Stimulated activated effector memory CD8-positive, alpha-beta T cell treated with anti-CD3 and anti-CD28 coated beads, Interleukin-12 subunit alpha, Interleukin-12 subunit beta, amount 100 ng/mL, for 72 hours (primary cell): ENCODE data around the gene SYTL3.
"Not testable (repeated sequence)": the region's sequence is repeated elsewhere in the genome, so short reads cannot be mapped to it uniquely, and the experiment has no call there.

Source experiments
- ATAC-seq: fragments of 150-1000 bp; cut with Tn5 transposase; 2 replicates; pipeline ENCODE4 v1.10.0; 2021
- DNase-seq, 2 donors: peaks; one replicate each; pipeline ENCODE4 v3.0.0; 2021 to 2022; ENCODE audit warnings: low spot score in 2 of 2
- H3K27ac Mint-ChIP-seq: one replicate; pipeline ENCODE4 v1.8.0; 2022; ENCODE audit warnings: mild to moderate bottlenecking, mixed read lengths
- H3K36me3 Mint-ChIP-seq: one replicate; pipeline ENCODE4 v1.8.0; 2022; ENCODE audit warnings: mild to moderate bottlenecking, mixed read lengths
- H3K4me1 Mint-ChIP-seq: one replicate; pipeline ENCODE4 v1.8.0; 2022; ENCODE audit warnings: mixed read lengths
- H3K4me3 Mint-ChIP-seq: one replicate; pipeline ENCODE4 v1.8.0; 2022; ENCODE audit warnings: mild to moderate bottlenecking, mixed read lengths
- H3K9me3 Mint-ChIP-seq: one replicate; pipeline ENCODE4 v1.8.0; 2022; ENCODE audit warnings: mixed read lengths

The SYTL3 gene

DNA sequence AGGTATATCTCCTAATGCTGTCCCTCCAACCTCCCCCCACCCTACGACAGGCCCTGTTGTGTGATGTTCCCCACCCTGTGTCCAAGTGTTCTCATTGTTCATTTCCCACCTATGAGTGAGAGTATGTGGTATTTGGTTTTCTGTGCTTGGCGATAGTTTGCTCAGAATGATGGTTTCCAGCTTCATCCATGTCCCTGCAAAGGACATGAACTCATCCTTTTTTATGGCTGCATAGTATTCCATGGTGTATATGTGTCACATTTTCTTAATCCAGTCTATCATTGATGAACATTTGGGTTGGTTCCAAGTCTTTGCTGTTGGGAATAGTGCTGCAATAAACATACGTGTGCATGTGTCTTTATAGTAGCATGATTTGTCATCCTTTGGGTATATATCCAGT, 35.2 kb upstream of the SYTL3 start:
- H3K27ac Mint-ChIP-seq = not testable (repeated sequence)
- peaks cover 37% of the 10 kb centered on the region for H3K4me1 Mint-ChIP-seq
- peaks cover 90% of the 10 kb centered on the region for H3K36me3 Mint-ChIP-seq

DNA sequence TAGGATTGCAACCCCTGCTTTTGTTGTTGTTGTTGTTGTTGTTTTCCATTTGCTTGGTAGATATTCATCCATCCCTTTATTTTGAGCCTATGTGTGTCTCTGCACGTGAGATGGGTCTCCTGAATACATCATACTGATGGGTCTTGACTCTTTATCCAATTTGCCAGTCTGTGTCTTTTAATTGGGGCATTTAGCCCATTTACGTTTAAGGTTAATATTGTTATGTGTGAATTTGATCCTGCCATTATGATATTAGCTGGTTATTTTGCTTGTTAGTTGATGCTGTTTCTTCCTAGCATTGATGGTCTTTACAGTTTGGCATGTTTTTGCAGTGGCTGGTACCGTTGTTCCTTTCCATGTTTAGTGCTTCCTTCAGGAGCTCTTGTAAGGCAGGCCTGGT, 31.6 kb upstream of the SYTL3 start:
- not testable (repeated sequence) for H3K4me3 Mint-ChIP-seq, DNase-seq, ATAC-seq, H3K9me3 Mint-ChIP-seq
- Mint-ChIP-seq H3K36me3 (peaks cover 93% of the 10 kb centered on the region), H3K27ac (peak overlapping the region; percentile 24), H3K4me1 (peaks cover 56% of the 10 kb centered on the region)

More for the DNA sequence above, 35.2 kb upstream of the SYTL3 start:
- not testable (repeated sequence) for DNase-seq, ATAC-seq, H3K4me3 Mint-ChIP-seq, H3K9me3 Mint-ChIP-seq

- peaks cover 93% of the 10 kb centered on the region for H3K36me3 Mint-ChIP-seq
- ATAC-seq (no peak), DNase-seq (no peak)
- H3K4me3 Mint-ChIP-seq = no peak overlapping the region
- H3K27ac Mint-ChIP-seq = peak overlapping the region; percentile 82
- H3K9me3 Mint-ChIP-seq = no peaks in the 10 kb centered on the region
- peaks cover 61% of the 10 kb centered on the region for H3K4me1 Mint-ChIP-seq
Observed at GRCh38 chr6:158619922-158620801, 29.7 kb upstream of the SYTL3 start.

DNA sequence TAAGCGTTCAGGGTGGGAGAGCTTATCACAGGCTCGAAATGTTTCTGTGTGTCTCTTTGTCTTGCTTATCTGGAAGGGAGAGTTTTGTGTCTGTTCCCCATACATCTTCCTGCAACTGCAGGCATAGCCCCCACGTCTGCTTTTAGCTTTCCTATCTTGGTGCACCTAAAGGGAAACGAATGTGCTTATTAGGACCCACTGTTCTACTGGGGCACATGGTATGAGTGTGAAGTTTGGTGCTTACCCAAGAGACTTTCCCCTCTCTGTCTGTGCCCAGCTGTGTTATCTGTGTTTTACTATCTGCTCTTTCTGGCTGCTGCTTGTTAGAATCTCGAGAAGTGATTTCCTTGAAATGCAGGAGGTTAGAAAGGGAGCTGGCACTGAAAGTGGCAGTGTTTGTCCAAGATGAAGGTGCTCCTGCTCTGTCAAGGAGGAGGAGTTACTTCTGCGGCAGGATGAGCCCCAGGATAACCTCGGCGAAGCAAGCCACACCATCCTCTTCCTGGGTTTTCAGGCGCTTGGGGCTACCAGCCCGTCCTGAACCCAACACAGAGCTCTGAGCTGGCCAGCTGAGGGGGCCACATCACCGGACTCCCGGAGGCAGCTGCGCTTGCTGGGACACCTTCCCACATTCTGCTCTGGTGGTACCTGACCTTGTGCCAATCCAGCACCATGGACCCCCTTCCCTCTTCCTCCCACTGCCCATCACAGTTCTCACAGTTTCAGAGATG, 28.7 kb upstream of the SYTL3 start:
- Mint-ChIP-seq H3K36me3 (peaks cover 93% of the 10 kb centered on the region), H3K9me3 (no peaks in the 10 kb centered on the region), H3K4me1 (peaks cover 67% of the 10 kb centered on the region), H3K4me3 (no peak overlapping the region), H3K27ac (peak overlapping the region; percentile 82)
- ATAC-seq (no peak), DNase-seq (no peak)

DNA sequence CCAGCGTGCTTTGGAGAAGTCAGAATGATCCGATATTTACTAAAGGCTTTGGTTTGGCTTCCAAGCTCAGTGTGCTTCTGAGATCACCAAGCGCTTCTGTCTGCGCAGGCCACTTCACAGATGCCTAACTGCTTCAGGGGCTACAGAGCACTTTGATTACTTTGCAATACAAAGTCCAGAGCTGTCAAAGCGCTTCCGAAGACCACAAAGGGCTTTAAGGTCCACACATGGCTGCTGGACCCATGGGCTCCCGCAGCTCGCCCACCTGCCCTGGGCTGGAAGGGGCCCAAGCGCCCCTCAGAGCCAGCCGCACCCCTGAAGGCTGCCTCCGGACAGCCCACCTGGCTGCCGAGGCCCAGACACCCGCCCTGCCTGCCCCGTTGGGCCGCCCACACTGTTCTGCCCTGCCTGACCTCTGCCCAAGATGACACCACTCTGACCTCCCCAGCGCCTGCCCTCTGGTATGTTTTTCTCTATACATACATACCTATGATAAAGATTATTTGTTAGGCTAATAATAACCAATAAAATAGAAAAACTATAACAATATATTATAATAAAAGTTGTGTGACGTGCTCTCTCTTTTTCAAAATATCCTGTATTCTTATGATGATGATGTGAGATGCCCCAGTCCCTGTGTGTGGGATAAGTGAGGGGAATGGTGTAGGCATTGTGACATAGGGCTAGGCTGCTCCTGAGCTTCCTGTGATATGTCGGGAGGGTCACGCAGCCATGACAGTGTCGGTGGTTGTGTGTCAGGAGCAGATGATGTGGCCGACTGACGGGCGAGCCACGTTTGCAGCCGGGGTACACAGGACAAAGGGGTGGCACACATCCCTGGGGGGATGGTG, 27.9 kb upstream of the SYTL3 start:
- Mint-ChIP-seq H3K4me3 (no peak overlapping the region), H3K36me3 (peaks cover 93% of the 10 kb centered on the region), H3K9me3 (no peaks in the 10 kb centered on the region), H3K4me1 (peaks cover 69% of the 10 kb centered on the region), H3K27ac (peak overlapping the region; percentile 82)
- ATAC-seq = no peak
- DNase-seq = no peak

GRCh38 chr6:158622545-158623190, 27.2 kb upstream of the SYTL3 start:
- no peaks in the 10 kb centered on the region for H3K9me3 Mint-ChIP-seq
- H3K4me1 Mint-ChIP-seq = peaks cover 69% of the 10 kb centered on the region
- H3K36me3 Mint-ChIP-seq = peaks cover 93% of the 10 kb centered on the region
- no peak for DNase-seq
- peak overlapping the region; percentile 84 for H3K27ac Mint-ChIP-seq
- peak; percentile 59 for ATAC-seq
- H3K4me3 Mint-ChIP-seq = no peak overlapping the region

- peaks cover 92% of the 10 kb centered on the region for H3K36me3 Mint-ChIP-seq
- peak overlapping the region; percentile 84 for H3K27ac Mint-ChIP-seq
- H3K9me3 Mint-ChIP-seq = no peaks in the 10 kb centered on the region
- H3K4me3 Mint-ChIP-seq = no peak overlapping the region
- peaks cover 66% of the 10 kb centered on the region for H3K4me1 Mint-ChIP-seq
- DNase-seq = no peak
- ATAC-seq = no peak
Observed at GRCh38 chr6:158624684-158625682, 24.9 kb upstream of the SYTL3 start.

DNA sequence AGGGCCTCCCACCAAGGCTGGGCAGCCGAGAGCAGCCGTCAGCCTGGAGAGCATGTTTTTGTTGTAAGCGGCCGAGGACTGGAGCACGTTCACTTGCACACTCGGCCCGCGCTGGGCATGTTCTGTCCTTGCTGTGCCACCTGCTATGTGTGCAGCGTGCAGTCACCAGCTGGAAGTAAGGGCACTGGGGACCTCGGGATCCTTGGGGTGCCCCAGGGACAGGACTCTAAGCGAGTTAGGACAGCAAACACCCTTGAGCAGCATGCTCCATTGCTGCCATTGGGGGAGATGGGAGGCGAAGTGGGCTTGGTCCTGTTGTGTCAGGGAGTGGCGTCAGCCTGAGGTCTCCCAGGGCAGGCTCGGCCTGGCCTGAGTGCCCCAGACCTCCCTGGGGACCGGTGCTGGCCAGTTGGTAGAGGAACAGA, 24.0 kb upstream of the SYTL3 start:
- H3K36me3 Mint-ChIP-seq = peaks cover 92% of the 10 kb centered on the region
- H3K9me3 Mint-ChIP-seq = no peaks in the 10 kb centered on the region
- no peak for ATAC-seq
- DNase-seq = no peak
- H3K27ac Mint-ChIP-seq = peak overlapping the region; percentile 84
- no peak overlapping the region for H3K4me3 Mint-ChIP-seq
- peaks cover 58% of the 10 kb centered on the region for H3K4me1 Mint-ChIP-seq

- Mint-ChIP-seq H3K4me1 (peaks cover 61% of the 10 kb centered on the region), H3K9me3 (no peaks in the 10 kb centered on the region)
Observed at GRCh38 chr6:158626360-158627167, 23.3 kb upstream of the SYTL3 start.

DNA sequence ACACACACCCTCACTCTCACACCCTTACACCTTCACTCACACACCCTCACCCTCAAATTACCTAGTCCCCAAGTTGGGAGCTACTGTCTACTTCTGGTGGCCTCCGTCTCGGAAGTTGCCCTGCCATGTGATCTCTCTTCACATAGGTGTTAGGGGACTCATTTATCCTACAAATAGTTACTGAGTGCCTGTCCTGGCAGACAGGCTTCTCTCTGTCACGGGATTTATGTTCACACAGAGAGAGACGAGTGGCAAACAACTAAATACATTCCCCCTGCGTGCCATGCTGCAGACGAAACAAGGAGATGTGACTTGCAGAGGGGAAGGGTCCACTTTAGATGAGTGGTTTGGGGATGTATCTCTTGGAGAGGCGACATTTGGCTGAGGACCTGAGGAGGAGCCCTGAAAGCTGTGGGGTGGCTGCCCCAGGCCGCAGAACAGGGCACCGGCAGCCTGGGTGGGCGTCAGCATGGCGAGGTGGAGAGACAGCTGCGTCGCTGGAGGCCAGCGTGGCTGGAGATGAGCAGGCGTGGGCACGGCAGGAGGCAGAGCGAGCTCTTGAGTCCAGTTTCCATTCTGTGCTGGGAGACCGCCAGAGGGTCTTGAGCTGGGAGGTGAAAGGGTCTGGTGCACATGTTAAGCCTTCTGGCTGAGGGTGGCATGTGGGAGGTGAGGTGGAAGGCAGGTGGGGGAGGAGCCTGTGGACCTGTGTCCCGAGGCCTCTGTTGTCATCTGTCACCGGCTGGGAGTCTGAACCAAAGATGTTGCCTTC, 22.5 kb upstream of the SYTL3 start:
- H3K4me3 Mint-ChIP-seq = no peak overlapping the region
- DNase-seq (no peak), ATAC-seq (no peak)
- H3K4me1 Mint-ChIP-seq = peaks cover 64% of the 10 kb centered on the region
- peak overlapping the region; percentile 84 for H3K27ac Mint-ChIP-seq
- H3K9me3 Mint-ChIP-seq = no peaks in the 10 kb centered on the region
- H3K36me3 Mint-ChIP-seq = peaks cover 90% of the 10 kb centered on the region

More at GRCh38 chr6:158626360-158627167, 23.3 kb upstream of the SYTL3 start:
- ATAC-seq = no peak
- H3K36me3 Mint-ChIP-seq = peaks cover 93% of the 10 kb centered on the region
- DNase-seq = no peak
- no peak overlapping the region for H3K4me3 Mint-ChIP-seq
- peak overlapping the region; percentile 84 for H3K27ac Mint-ChIP-seq

- no peaks in the 10 kb centered on the region for H3K9me3 Mint-ChIP-seq
- H3K27ac Mint-ChIP-seq = peak overlapping the region; percentile 84
- ATAC-seq (no peak), DNase-seq (no peak)
- no peak overlapping the region for H3K4me3 Mint-ChIP-seq
- H3K36me3 Mint-ChIP-seq = peaks cover 90% of the 10 kb centered on the region
- peaks cover 61% of the 10 kb centered on the region for H3K4me1 Mint-ChIP-seq
Observed at GRCh38 chr6:158627940-158628211, 22.0 kb upstream of the SYTL3 start.

DNA sequence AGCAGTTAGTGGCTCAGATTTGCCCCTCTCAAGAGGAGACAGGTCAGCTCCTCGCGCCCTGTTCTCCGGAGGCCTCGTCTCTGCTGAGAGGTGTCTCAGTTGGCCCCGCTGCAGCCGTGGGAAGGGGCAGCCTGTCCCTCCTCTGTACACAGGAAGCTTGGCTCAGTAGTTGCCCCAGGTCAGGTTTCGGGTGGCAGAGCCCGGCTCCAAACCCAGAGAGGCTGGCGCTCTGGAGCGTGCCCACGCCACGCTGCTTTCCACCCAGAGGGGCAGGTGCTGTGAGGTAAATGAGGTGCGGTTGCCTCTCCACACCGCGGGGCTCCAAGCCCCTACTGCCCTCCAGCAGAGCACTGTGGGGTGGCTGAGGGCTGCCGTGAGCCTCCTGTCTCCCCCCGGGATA, 21.3 kb upstream of the SYTL3 start:
- no peak for DNase-seq
- Mint-ChIP-seq H3K4me1 (peaks cover 59% of the 10 kb centered on the region), H3K4me3 (no peak overlapping the region), H3K27ac (peak overlapping the region; percentile 84), H3K36me3 (peaks cover 90% of the 10 kb centered on the region), H3K9me3 (no peaks in the 10 kb centered on the region)
- ATAC-seq = no peak
